Activated CD4-positive, alpha-beta memory T cell treated with anti-CD3 and anti-CD28 coated beads, Interleukin-2, amount 10 ng/mL, durations not matched to agents 7 days and 5 days (primary cell): Measurements from ENCODE around the gene CCDC74A. TPM values are rescaled to one million over a fixed set of nuclear protein-coding genes. Genes with fewer than 3 reads are reported as not detected.
"Not testable (repeated sequence)": the region's sequence is repeated elsewhere in the genome, so short reads cannot be mapped to it uniquely, and the experiment has no call there.

Experiments
- CTCF ChIA-PET: fragments of 350-600 bp; sonication (Branson Sonifier 250); formaldehyde crosslinking; loops from one replicate; lab custom pipeline; 2021; ENCODE audit warnings: antibody characterized with exemption, inconsistent platforms; lab: Charles Lee
- POLR2A ChIA-PET: fragments of 350-600 bp; sonication (Branson Sonifier 250); formaldehyde crosslinking; loops from one replicate; lab custom pipeline; 2021; ENCODE audit warnings: antibody characterized with exemption; lab: Charles Lee
- DNase-seq: peaks from one replicate; pipeline ENCODE4 v3.0.0-alpha.2; 2020
- H3K27ac Mint-ChIP-seq: one replicate; pipeline ENCODE4 v1.8.0; 2021; ENCODE audit warnings: mild to moderate bottlenecking, mixed read lengths
- H3K27me3 Mint-ChIP-seq: one replicate; pipeline ENCODE4 v1.8.0; 2021; ENCODE audit warnings: mixed read lengths
- H3K36me3 Mint-ChIP-seq: one replicate; pipeline ENCODE4 v1.8.0; 2021; ENCODE audit warnings: low read depth, mixed read lengths
- H3K4me1 Mint-ChIP-seq: one replicate; pipeline ENCODE4 v1.8.0; 2021; ENCODE audit warnings: mixed read lengths
- H3K4me3 Mint-ChIP-seq: one replicate; pipeline ENCODE4 v1.8.0; 2021; ENCODE audit warnings: mild to moderate bottlenecking, mixed read lengths
- H3K9me3 Mint-ChIP-seq: one replicate; pipeline ENCODE4 v1.8.0; 2021; ENCODE audit warnings: mixed read lengths
- total RNA-seq, 2 experiments: library from RNA; stranded (reverse); gene quantifications; one replicate each; pipeline ENCODE4 v1.2.3, GENCODE V29; 2021

Gene CCDC74A
- total RNA-seq, 2 experiments from 2014 or later, result 4.5 to 5.2 TPM

DNA sequence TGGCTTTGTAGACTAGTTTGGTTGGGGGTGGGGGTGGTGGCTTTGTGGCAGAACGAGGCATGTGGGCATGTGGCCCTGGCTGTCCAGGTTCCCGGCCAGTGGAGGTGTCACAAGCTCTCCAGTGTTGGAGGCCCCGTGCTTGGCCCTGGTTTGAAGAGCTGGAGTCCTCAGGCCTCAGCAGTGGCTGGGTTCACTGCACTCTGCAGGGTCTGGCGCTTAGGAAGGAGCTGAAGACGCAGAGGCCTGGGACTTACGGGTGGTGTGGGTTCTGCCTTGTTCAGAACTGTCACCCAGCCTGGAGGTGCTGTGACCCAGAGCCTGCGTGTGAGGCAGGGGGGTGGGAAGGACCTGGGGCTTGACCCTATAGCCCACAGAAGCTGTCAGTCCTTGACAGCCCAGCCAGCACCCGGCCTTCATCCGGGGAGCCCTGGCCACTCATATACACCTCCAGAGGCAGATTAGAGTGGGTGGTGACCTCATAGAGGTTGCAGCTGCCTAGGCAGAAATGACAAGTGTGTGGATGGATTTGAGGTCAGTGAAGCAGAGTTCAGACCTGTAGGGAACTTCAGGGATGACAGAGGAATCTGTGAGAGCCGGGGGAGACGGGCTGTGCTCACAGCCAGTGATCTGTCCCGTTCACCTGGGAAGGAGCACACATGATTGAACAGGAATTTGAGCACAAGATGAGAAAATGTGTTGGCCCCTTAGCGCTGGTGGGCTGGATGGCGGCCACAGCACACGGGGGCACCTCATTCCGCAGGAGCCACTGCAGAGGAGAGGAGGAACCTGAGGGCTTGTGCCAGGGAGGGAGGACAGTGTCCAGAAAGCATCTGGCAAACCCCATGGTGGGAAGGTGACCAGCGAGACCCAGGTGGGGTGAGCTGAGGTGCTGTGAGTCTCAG, 15.5 kb upstream of the CCDC74A start:
- H3K4me1 Mint-ChIP-seq, H3K27ac Mint-ChIP-seq, H3K27me3 Mint-ChIP-seq, H3K4me3 Mint-ChIP-seq, H3K9me3 Mint-ChIP-seq, DNase-seq, POLR2A ChIA-PET, CTCF ChIA-PET: not testable (repeated sequence)
- peaks cover 28% of the 10 kb centered on the region for H3K36me3 Mint-ChIP-seq

DNA sequence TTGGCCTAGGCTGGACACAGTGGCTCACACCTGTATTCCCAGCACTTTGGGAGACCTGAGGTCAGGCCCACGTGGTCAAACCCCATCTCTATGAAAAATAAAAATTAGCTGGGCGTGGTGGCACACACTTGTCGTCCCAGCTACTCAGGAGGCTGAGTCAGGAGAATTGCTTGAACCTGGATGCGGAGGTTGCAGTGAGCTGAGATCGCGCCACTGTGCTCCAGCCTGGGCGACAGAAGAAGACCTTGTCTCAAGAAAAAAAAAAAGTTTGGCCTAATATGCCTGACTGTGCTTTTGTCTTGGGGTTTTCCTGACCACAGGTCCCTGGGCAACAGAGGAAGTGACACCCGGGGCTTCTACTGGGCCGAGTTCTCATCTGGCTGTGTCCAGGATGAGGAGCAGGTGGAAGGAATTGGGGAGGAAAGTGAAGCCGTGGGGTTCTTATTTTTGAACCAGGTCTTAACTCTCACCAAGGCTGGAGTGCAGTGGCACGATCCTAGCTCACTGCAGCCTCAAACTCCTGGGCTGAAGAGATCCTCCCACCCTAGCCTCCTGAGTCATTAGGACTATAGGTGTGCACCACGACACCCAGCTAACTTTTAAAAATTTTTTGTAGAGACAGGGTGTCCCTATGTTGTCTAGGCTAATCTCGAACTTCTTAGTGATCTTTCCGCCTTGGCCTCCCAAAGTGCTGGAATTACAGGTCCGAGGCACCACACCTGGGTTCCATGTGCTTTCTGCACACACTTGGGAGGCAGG, 13.1 kb upstream of the CCDC74A start:
- DNase-seq, H3K27me3 Mint-ChIP-seq, POLR2A ChIA-PET, H3K4me3 Mint-ChIP-seq, H3K4me1 Mint-ChIP-seq, H3K9me3 Mint-ChIP-seq: not testable (repeated sequence)
- Mint-ChIP-seq H3K27ac (peak overlapping the region; percentile 38), H3K36me3 (peaks cover 21% of the 10 kb centered on the region)
- CTCF ChIA-PET, result interaction anchor here (1.0 kb wide), 1 partner anchor 22 kb away, joined by 3 read pairs; no protein-coding TSS in a partner anchor

DNA sequence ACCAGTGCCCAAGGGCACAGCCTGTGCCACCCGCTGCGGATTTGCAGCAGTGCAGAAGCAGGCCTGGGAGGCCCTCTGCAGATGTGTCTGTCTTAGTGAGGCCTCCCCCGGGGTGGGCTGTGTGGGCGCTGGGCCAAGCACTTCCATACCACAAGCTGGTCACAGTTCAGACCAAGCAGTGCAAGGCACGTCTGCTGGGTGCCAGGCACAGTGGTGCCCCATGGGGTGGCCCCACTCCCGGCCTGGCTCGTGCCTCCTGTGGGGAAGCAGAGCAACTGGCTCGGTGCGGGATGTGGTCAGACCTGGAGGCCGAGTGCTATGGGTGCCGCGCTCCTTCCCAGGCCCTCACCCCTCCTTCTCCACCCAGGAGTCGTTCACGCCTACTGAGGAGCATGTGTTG, 12.5 kb upstream of the CCDC74A start:
- H3K27me3 Mint-ChIP-seq, POLR2A ChIA-PET, CTCF ChIA-PET: not testable (repeated sequence)

DNA sequence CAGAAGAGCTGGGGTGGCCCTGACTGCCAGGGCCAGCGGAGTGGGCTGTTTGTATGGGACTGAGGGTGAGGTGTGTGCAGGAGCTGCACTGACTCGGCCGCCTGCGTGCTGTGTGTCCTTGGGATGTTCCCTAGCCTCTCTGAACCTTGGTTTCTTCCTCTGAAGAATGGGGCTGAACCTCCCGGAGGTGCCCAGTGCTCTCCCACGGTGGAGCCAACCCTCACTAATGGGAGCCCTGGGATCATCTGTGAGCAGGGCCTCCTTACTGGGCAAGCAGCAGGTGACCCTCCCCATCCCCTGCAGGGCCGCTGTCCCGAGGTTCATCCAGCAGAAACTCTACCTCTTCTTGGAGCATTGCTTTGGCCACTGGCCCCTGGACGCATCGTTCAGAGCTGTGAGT, 11.7 kb upstream of the CCDC74A start:
- Mint-ChIP-seq H3K27ac (no peak overlapping the region), H3K36me3 (peaks cover 17% of the 10 kb centered on the region), H3K27me3 (no peaks in the 10 kb centered on the region), H3K4me1 (peaks cover 8% of the 10 kb centered on the region), H3K4me3 (no peak overlapping the region), H3K9me3 (no peaks in the 10 kb centered on the region)
- DNase-seq, result no peak
- ChIA-PET POLR2A (no interaction called here), CTCF (no interaction called here)

More for the DNA sequence above, 12.5 kb upstream of the CCDC74A start:
- H3K4me3 Mint-ChIP-seq, DNase-seq, H3K4me1 Mint-ChIP-seq, H3K27ac Mint-ChIP-seq, H3K9me3 Mint-ChIP-seq: not testable (repeated sequence)
- H3K36me3 Mint-ChIP-seq, result peaks cover 17% of the 10 kb centered on the region

DNA sequence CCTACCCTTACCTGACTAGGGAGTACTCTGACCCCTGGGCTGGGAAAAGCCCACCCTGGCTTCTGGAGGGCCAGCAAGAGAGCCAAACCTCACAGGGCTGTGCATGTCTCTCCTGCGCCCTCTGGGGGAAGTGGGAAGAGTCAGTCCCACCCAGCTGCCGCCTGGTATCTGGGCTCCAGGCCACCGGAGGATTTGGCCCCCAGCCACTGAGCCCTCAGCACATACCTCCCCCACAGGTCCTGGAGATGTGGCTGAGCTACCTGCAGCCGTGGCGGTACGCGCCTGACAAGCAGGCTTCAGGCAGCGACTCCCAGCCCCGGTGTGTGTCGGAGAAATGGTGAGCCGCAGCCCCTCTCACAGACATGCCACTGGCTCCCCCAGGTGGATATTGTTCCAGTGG, 11.1 kb upstream of the CCDC74A start:
- DNase-seq, result not testable (repeated sequence)
- H3K36me3 Mint-ChIP-seq, result peaks cover 15% of the 10 kb centered on the region

DNA sequence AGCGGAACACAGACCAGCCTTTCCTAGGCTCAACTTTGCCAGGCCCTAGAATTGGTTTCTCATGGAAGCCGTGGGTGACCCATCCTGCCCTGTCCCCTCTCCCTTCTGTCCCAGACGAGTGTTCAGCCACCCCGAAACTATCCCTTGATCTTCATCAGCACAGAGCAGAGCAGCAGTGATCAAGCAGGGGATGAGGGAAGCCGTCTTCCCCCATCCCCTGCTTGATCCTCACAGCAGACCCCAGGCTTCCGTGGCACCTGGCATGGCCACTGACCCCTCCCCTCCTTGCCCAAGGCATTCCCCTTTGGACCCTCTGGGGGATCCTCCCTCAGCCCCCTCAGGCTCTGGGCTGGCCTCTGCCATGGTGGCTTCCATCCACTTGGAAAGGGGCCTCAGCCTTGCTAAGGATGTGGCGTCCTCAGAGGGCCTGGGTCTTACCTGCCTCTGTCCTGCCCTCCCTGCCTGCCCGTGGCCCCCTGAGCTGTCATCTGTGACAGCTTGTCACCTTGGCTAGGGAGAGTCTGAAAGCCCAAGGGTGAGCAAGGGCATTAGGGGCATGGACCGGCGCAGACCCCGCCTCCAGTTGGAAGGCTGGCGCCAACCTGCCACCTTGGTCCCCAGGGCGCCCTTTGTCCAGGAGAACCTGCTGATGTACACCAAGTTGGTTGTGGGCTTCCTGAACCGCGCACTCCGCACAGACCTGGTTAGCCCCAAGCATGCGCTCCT, 10.4 kb upstream of the CCDC74A start:
- H3K4me3 Mint-ChIP-seq, result no peak overlapping the region
- H3K4me1 Mint-ChIP-seq, result peaks cover 8% of the 10 kb centered on the region
- H3K27me3 Mint-ChIP-seq, result no peaks in the 10 kb centered on the region
- ChIA-PET CTCF (interaction anchor here (0.6 kb wide), 1 partner anchor 13 kb away, joined by 3 read pairs; no protein-coding TSS in a partner anchor), POLR2A (no interaction called here)
- no peak overlapping the region for H3K27ac Mint-ChIP-seq
- no peak for DNase-seq
- H3K9me3 Mint-ChIP-seq, result no peaks in the 10 kb centered on the region
- peaks cover 13% of the 10 kb centered on the region for H3K36me3 Mint-ChIP-seq

More for the DNA sequence above, 11.1 kb upstream of the CCDC74A start:
- H3K27me3 Mint-ChIP-seq, POLR2A ChIA-PET, H3K4me3 Mint-ChIP-seq, H3K27ac Mint-ChIP-seq, H3K4me1 Mint-ChIP-seq, CTCF ChIA-PET, H3K9me3 Mint-ChIP-seq: not testable (repeated sequence)

DNA sequence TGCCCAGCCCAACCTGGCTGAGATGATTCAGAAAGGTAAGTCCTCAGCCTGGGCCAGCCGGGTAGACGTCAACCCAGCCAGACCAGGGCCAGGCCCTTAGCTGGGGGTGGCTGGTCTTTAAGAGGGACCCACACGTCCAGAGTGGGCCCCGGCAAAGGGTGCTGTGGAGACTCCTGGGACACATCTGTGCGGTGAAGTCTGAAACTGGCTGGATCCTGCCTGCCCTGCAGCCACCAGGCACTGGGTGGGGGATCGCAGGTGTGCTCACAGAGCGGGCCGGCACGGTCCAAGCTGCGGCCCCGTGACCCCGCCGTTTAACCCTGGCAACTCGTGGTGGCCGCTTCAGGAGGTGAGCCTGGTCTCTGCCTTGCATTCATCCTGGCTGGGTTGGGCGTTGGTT, 9.8 kb upstream of the CCDC74A start:
- H3K27me3 Mint-ChIP-seq, H3K4me3 Mint-ChIP-seq, POLR2A ChIA-PET, H3K27ac Mint-ChIP-seq, H3K9me3 Mint-ChIP-seq, DNase-seq, H3K4me1 Mint-ChIP-seq: not testable (repeated sequence)
- CTCF ChIA-PET, result interaction anchor here (0.6 kb wide), 1 partner anchor 14 kb away, joined by 3 read pairs; no protein-coding TSS in a partner anchor
- H3K36me3 Mint-ChIP-seq, result peaks cover 10% of the 10 kb centered on the region

DNA sequence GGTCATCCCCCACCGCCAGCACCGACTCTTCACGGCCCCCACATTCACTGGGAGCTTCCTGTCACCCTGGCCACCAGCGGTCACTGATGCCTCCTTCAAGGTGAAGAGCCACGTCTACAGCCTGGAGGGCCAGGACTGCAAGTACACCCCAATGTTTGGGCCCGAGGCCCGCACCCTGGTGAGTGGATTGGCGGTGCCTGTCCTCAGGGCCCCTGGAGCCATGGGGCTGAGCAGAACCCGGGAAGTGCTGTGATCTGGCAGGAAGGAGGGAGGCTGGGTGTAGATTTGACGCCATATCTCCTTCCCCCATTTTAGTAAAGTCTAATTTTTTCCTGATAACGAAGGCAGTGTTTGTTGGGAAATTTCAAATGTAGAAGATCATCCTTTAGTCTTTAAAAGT, 9.2 kb upstream of the CCDC74A start:
- CTCF ChIA-PET, DNase-seq, H3K4me3 Mint-ChIP-seq, H3K27ac Mint-ChIP-seq, POLR2A ChIA-PET, H3K9me3 Mint-ChIP-seq, H3K4me1 Mint-ChIP-seq, H3K27me3 Mint-ChIP-seq: not testable (repeated sequence)
- H3K36me3 Mint-ChIP-seq, result peaks cover 10% of the 10 kb centered on the region

DNA sequence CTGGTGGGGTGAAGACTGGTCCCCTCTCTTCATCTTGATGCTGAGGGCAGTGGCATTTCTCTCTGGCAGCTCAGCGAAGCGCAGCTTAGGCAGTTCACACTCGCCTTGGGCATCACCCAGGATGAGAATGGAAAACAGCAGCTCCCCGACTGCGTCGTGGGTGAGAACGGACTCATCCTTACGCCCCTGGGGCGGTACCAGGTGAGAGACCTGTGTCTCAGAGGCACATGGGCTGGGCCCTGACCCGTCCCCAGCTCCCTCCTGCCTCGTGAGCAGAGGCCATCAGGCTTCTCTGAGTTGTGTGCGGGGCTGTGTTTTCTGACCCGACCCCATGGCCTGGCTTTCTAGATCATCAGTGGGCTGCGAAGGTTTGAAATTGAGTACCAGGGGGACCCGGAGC, 8.2 kb upstream of the CCDC74A start:
- POLR2A ChIA-PET, result no interaction called here
- no peak overlapping the region for H3K4me3 Mint-ChIP-seq
- H3K9me3 Mint-ChIP-seq, result no peaks in the 10 kb centered on the region
- DNase-seq, result no peak
- no peaks in the 10 kb centered on the region for H3K27me3 Mint-ChIP-seq
- CTCF ChIA-PET, result no interaction called here
- H3K4me1 Mint-ChIP-seq, result peaks cover 3% of the 10 kb centered on the region
- no peak overlapping the region for H3K27ac Mint-ChIP-seq
- peaks cover 10% of the 10 kb centered on the region for H3K36me3 Mint-ChIP-seq

DNA sequence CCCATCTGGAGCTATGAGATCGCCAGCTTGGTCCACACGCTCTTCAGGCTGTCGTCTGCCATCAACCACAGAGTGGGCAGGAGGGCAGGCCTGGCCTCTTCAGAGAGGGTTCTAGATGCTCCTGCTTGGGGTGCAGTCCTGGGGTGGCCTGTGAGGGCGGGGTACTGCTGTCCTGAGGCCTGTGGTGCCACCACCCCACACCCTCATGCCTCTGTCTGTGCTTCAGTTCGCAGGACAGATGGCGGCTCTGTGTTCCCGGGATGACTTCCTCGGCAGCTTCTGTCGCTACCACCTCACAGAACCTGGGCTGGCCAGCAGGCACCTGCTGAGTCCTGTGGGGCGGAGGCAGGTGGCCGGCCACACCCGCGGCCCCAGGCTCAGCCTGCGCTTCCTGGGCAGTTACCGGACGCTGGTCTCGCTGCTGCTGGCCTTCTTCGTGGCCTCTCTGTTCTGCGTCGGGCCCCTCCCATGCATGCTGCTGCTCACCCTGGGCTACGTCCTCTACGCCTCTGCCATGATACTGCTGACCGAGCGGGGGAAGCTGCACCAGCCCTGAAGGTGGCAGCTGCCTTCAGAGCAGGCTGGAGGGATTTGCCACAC, 7.7 kb upstream of the CCDC74A start:
- H3K27ac Mint-ChIP-seq, DNase-seq, POLR2A ChIA-PET, H3K27me3 Mint-ChIP-seq, H3K9me3 Mint-ChIP-seq, H3K4me3 Mint-ChIP-seq, CTCF ChIA-PET, H3K4me1 Mint-ChIP-seq: not testable (repeated sequence)
- peaks cover 10% of the 10 kb centered on the region for H3K36me3 Mint-ChIP-seq

DNA sequence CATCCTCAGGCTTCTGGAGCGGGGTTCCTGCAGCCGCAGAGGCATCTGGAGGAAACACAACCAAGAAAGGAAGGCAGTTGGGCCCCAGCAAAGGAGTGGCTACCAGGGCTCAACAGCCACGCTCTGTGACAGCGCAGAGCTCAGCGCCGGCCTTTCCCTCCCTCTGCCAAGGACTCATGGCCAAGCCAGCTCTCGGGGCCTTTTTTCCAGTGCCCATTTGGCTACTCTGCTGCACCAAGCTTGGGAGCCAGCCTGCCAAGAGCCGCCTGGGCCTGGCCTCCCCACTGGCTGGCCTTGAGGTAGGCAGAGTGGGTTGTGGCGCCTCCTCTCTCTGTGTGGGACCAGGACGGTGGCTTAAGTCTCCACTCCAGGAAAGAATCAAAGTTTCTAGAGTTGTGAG, 7.2 kb upstream of the CCDC74A start:
- ChIA-PET CTCF (no interaction called here), POLR2A (no interaction called here)
- no peaks in the 10 kb centered on the region for H3K9me3 Mint-ChIP-seq

DNA sequence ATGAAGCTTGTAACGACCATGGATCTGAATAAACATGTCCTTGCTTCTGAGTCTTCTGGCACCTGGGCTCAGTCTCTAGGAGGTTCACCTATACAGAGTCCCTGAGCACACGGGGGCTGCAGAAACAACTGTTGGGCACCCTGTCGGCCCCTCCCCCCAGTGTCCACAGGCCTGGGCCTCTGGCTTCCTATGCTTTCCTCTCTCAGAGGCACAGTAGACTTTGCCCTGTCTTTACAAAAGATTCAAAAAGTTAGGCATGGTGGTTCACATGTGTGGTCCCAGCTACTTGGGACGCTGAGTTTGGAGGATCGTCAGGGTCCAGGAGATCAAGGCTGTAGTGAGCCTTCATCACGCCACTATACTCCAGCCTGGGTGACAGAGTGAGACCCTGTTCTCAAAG, 6.2 kb upstream of the CCDC74A start:
- CTCF ChIA-PET, H3K27me3 Mint-ChIP-seq, H3K27ac Mint-ChIP-seq, H3K9me3 Mint-ChIP-seq, DNase-seq, H3K4me3 Mint-ChIP-seq, H3K36me3 Mint-ChIP-seq, H3K4me1 Mint-ChIP-seq: not testable (repeated sequence)
- POLR2A ChIA-PET, result interaction anchor here (0.8 kb wide), 1 partner anchor 29 kb away, joined by 3 read pairs; no protein-coding TSS in a partner anchor

More for the DNA sequence above, 7.2 kb upstream of the CCDC74A start:
- H3K4me3 Mint-ChIP-seq, result no peak overlapping the region
- H3K4me1 Mint-ChIP-seq, result no peaks in the 10 kb centered on the region
- no peak overlapping the region for H3K27ac Mint-ChIP-seq
- H3K36me3 Mint-ChIP-seq, result peaks cover 10% of the 10 kb centered on the region
- DNase-seq, result no peak
- no peaks in the 10 kb centered on the region for H3K27me3 Mint-ChIP-seq
